GM18517 (cell line): ENCODE data around the gene GABRB3.

ENCODE experiments used
- ATAC-seq: cut with Tn5 transposase; IDR thresholded peaks from one replicate; pipeline ENCODE4 v1.9.1; 2021; ENCODE audit warnings: mild to moderate bottlenecking, moderate library complexity; ENCODE audit not compliant: unreplicated experiment

GABRB3 gene

DNA sequence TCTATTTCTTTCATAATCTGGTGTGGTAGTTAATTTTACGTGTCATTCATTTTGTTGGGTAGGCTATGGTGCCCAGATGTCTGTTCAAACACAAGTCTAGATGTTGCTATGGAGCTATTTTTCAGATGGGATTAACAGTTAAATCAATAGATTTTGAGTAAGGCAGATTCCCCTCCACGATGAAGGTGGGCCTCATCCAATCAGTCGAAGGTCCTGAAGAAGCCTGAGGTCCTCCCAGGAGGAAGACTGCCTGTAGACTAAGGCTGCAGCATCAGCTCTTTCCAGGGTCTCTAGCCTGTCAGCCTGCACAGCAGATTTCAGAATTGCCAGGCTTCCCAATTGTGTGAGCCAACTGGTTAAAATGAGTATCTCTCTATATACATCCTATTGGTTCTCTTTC lies 92.9 kb downstream of the GABRB3 start:
- ATAC-seq: no peak

GRCh38 chr15:26676115-26676514 lies 96.8 kb downstream of the GABRB3 start:
- no peak for ATAC-seq

GRCh38 chr15:26674467-26674866 lies 98.4 kb downstream of the GABRB3 start:
- no peak for ATAC-seq

DNA sequence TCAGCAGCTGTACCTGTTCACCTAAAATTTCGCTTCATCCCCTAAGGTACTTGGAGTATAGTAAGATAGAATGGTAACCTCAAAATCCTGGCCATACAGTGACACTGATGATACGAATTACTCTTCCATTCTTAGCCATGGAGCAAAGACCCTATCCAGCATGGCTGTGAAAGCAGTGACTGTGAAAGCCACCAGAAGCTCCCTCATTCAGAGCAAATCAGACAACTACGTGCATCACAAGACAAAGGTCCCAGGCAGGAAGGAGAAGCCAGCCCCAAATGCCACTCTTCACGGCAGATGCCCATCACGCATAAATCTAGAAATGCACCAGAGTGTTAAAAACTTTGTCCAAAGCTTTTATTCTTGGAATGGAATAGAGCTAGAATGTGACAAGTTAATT lies 99.4 kb downstream of the GABRB3 start:
- ATAC-seq: no peak

DNA sequence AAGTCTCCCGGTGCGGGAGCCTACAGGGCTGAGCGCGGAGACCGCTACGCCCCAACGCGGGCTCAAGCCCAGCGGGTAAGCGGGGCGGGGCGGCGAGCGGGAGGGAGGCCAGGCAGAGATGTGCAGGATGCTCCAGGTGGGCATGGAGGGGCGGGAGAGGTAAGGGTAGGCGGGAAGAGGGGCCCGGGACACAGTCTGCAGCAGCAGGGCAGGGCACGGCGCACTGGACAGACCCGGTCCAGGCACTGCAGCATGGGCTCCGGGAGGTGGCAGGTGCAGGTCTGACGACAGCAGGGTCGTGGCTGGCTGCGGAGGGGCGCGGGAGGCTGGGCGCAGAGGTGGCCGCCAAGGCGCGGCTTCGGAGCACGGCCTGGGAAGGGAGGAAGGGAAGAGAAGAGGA lies 102.8 kb downstream of the GABRB3 start:
- no peak for ATAC-seq

- ATAC-seq: no peak
These were observed 105.5 kb downstream of the GABRB3 start for GRCh38 chr15:26667222-26667988.

- no peak for ATAC-seq
These were observed 106.7 kb downstream of the GABRB3 start for GRCh38 chr15:26665957-26666791.

- no peak for ATAC-seq
These were observed 110.6 kb downstream of the GABRB3 start for GRCh38 chr15:26662283-26662682.

DNA sequence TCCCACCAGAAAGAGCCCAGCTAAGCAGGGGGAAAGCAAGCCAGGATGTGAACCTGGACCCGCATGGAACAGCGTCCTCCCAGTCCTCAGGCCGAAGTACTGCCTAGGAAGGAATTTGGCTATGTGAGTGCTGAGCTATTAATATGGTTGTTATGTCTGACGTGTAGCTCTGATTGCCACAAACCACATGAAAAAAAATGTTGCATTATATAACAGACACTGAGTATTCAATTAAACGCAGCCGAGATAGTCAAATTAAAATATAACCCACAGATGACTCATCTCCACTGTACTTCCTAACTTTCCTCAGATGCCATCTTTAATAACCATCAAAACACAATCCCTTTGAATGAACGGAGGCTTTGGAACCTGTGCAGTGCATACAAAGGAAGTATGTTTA lies 111.1 kb downstream of the GABRB3 start:
- ATAC-seq: no peak

GRCh38 chr15:26661107-26661506 lies 111.8 kb downstream of the GABRB3 start:
- no peak for ATAC-seq

DNA sequence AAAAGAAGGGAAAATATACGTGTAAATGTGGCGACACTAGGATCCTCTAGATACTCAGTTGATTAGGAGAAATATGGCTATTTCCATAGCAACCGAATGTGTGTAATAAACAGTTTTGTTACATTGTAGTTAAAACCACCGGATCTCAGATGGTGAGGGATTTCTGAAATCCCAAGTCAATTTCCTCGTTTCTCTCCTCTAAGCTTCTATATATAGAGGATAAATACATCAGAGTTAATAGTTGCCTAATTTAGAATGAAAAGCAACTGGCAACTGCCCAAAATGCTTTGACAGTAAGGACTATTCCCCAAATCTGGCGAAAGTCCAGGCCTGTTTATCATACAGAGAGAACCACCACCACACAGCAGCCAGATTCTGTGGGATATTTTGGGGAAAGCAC lies 112.6 kb downstream of the GABRB3 start:
- ATAC-seq: no peak

DNA sequence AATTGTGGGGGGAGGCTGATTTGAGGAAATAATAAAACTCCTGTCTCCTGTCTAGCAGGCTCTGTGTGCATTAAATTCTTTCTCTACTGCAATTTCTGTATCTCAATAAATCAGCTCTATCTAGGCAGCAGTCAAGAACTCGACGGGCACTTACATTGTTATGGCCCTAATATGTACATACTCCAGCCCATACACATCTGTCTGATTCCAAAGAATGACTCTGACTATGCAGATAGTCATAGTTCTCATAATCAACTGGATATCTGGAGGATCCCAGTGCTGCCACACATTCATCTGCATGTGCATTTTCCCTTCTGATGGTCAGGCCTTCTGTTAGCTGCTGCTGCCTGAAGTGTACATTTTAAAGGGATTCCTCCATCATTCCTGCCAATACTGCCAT lies 114.6 kb downstream of the GABRB3 start:
- no peak for ATAC-seq

DNA sequence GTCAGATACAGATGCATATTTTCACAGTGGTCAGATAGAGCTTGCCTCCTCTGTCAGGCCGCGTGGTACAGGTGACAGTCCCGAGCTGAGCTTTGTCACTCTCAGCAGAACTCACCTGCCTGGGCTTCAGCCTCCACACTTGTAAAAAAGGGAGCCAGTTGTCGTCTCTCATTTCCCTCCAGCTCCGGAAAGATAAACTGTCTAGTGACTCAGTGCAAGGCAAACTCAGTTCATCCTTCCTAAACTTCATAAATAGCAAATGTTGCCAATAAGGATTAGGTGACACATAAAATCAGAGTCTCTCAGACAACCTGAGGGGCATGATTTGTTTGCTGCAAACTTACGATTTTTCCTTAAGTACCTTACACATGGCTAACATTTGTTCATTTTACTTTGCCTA lies 116.8 kb downstream of the GABRB3 start:
- ATAC-seq: no peak

- ATAC-seq: no peak
These were observed 121.0 kb downstream of the GABRB3 start for GRCh38 chr15:26651909-26652308.

- no peak for ATAC-seq
These were observed 124.2 kb downstream of the GABRB3 start for GRCh38 chr15:26648676-26649075.

DNA sequence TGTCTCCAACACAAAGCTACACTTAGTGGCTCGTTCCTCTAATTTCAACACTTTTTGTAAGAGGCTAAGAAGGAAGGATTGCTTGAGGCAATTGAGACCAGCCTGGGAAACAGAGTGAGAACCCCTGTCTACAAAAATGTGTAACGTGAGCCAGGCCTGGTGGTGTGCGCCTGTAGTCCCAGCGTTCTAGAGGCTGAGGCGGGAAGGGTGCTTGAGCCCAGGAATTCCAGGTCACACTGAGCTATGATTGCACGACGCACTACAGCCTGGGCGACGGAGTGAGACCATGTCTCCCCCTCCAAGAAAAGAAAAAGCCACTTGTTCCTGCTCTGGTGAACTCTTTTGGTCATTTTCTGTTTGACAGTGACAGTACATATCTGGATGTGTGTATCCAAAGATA lies 127.9 kb downstream of the GABRB3 start:
- ATAC-seq: no peak

DNA sequence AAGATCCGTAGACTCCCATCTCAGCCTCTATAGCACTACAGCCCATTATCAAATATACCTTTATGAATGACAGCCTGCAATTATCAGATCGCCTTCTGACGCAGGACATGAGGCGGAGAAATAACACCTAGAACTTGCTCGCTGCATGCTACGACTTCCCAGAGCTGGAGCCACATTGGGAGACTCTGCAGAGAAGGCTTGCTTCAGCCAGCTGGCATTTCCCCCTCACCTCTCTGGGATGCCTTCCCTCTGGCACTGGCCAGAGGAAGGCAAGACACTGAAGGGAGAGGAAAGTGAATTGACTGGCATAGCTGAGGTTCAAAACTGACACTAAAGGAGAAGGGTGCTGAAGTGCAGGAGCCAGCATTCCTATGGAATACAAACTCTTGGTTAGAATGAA lies 131.7 kb downstream of the GABRB3 start:
- no peak for ATAC-seq

- ATAC-seq: no peak
These were observed 132.3 kb downstream of the GABRB3 start for GRCh38 chr15:26640601-26641000.

- no peak for ATAC-seq
These were observed 132.9 kb downstream of the GABRB3 start for GRCh38 chr15:26639966-26640365.

DNA sequence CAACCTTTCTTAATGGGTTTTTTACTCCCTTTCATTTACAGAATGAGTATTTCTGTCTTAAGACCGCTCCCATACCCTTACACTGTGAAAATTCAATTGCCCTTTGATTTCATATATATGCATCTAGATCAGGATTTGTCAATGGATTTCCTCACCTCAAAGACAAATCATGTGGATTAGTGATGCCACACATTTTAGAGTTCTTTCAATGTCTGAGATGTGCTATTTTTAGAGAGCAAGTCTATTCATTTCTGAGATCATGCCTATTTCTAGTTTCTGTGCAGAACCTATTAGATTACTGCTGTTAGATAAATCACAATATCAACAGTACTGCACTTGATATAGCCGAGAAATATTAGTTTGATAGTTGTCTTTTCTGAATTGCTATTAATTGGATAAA lies 137.3 kb downstream of the GABRB3 start:
- no peak for ATAC-seq

GRCh38 chr15:26635105-26635504 lies 137.8 kb downstream of the GABRB3 start:
- no peak for ATAC-seq

DNA sequence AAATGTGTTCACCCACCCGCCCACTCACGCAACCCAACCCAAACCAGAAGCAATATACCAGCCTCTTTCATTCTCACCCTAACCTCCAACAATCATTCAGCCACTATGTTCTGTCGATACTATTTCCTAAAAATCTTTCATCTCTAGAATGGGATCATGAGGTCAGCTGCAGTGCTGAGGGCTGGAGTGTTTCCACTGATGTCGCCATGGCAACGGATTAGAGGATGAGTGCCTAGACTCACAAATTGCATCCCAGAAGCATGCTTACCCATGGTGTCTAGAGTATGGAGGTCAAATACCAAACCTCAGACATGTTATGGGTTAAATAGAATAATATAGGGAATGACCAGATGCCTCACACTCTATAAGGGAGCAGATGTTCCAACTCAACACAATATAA lies 138.5 kb downstream of the GABRB3 start:
- ATAC-seq: no peak
